NCI-H510A (cell line): ENCODE data around the gene FBXL5.

Experiments used
- DNase-seq: peaks from one replicate; lab custom pipeline; 2025; lab: John Stamatoyannopoulos, UW

The FBXL5 gene

GRCh38 chr4:15676039-15676438 is 20.9 kb upstream of the FBXL5 start:
- DNase-seq, result no peak

GRCh38 chr4:15675356-15675755 is 20.2 kb upstream of the FBXL5 start:
- no peak for DNase-seq

GRCh38 chr4:15674926-15675325 is 19.8 kb upstream of the FBXL5 start:
- DNase-seq, result no peak

GRCh38 chr4:15674046-15674445 is 18.9 kb upstream of the FBXL5 start:
- DNase-seq, result no peak

GRCh38 chr4:15673337-15673736 is 18.2 kb upstream of the FBXL5 start:
- DNase-seq, result no peak

- DNase-seq, result no peak
Measured at GRCh38 chr4:15672101-15672500, 16.9 kb upstream of the FBXL5 start.

- DNase-seq, result no peak
Measured at GRCh38 chr4:15670576-15670975, 15.4 kb upstream of the FBXL5 start.

GRCh38 chr4:15668566-15669435 is 13.6 kb upstream of the FBXL5 start:
- no peak for DNase-seq

GRCh38 chr4:15667006-15667405 is 11.8 kb upstream of the FBXL5 start:
- no peak for DNase-seq

- no peak for DNase-seq
Measured at GRCh38 chr4:15665753-15666365, 10.7 kb upstream of the FBXL5 start.

- DNase-seq, result no peak
Measured at GRCh38 chr4:15659768-15660570, 4.8 kb upstream of the FBXL5 start.

- DNase-seq, result no peak
Measured at GRCh38 chr4:15658781-15659180, 3.6 kb upstream of the FBXL5 start.

- DNase-seq, result no peak
Measured at GRCh38 chr4:15658136-15658770, 3.1 kb upstream of the FBXL5 start.

GRCh38 chr4:15657366-15657765 is 2.2 kb upstream of the FBXL5 start:
- DNase-seq, result no peak

- DNase-seq, result peak; percentile 8
Measured at GRCh38 chr4:15656038-15656470, 897 bp upstream of the FBXL5 start.

- no peak for DNase-seq
Measured at GRCh38 chr4:15654593-15655222, 449 bp downstream of the FBXL5 start.

GRCh38 chr4:15653864-15654592 is 1.1 kb downstream of the FBXL5 start:
- DNase-seq, result no peak

- DNase-seq, result no peak
Measured at GRCh38 chr4:15653420-15653819, 1.7 kb downstream of the FBXL5 start.

- no peak for DNase-seq
Measured at GRCh38 chr4:15652841-15653240, 2.3 kb downstream of the FBXL5 start.

GRCh38 chr4:15652191-15652590 is 3.0 kb downstream of the FBXL5 start:
- no peak for DNase-seq

GRCh38 chr4:15651676-15652075 is 3.5 kb downstream of the FBXL5 start:
- DNase-seq, result no peak
